CD4-positive, alpha-beta T cell treated with Interleukin-21 for 1 hour (primary cell): ENCODE results near the gene TRIM25.

Experiments
- DNase-seq: peaks from one replicate; pipeline ENCODE4 v3.0.0-alpha.2; 2020

The TRIM25 gene

DNA sequence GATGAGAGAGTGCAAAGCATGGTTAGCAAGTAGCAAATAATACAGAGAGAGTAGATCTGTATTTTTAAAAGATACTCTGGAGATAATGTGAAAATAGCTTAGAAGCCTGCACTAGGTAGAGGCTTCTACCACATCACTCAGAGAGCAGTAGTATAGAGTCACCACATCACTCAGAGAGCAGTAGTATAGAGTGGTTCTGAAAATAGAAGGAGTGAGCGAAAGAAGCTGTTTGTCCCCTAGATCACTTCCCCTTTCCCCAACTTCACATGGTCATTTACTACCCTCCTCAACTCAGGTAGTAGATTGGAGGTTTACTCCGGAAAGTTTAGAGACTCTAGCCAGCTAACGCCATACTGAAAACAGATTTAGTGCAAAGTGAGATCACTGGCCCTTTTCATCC lies 62.8 kb downstream of the TRIM25 start:
- DNase-seq: no peak

GRCh38 chr17:56850591-56850990 lies 63.3 kb downstream of the TRIM25 start:
- no peak for DNase-seq

GRCh38 chr17:56849131-56849530 lies 64.7 kb downstream of the TRIM25 start:
- DNase-seq: no peak

DNA sequence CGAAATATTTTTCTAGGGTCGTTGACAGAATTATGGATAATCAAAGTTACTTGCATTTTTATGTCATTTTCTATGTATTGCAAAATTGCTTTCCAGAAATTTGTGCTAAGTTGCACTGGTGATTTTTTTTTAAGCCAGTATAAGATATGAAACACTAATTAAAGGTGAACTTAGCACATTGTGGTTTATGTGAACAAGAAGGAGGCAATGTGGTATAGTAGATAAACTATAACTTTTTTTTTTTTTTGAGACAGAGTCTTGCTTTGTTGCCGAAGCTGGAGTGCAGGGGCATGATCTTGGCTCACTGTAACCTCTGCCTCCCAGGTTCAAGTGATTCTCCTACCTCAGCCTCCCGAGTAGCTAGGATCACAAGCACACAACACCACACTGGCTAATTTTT lies 66.7 kb downstream of the TRIM25 start:
- DNase-seq: no peak

DNA sequence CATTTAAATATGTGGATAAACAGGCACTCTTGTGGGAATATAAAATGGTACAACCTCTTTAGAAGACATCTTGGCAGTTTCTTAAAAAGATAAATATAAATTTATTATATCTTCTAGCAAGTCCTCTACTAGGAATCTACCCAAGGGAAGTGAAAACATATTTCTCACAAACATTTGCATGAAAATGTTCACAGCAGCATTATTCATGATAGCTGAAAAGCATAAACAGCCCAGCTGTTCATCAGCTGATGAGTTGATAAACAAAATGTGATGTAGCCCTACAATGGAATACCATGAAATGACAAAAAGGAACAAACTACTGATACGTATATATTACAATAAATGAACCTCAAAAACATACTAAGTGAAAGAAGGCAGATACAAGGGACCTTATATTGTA lies 67.9 kb downstream of the TRIM25 start:
- DNase-seq: no peak

- DNase-seq: no peak
Measured at GRCh38 chr17:56842577-56842976, 71.3 kb downstream of the TRIM25 start.

- no peak for DNase-seq
Measured at GRCh38 chr17:56838687-56839086, 75.2 kb downstream of the TRIM25 start.
